ENCODE measurements around the gene HOXD9.

Gene HOXD9

GRCh38 chr2:176170602-176171305 lies 48.2 kb downstream of the HOXD9 start:
- no peak; the same call in 2 of the 3 replicates for ATAC-seq
- TF ChIP-seq ZFP3 (CRISPR knock-in tag; IDR thresholded peaks at IDR 0.05) (no peak), ESRRG (CRISPR knock-in tag; IDR thresholded peaks at IDR 0.05) (no peak), ZC3H10 (CRISPR knock-in tag; IDR thresholded peaks at IDR 0.05) (no peak), ZNF8 (CRISPR knock-in tag; IDR thresholded peaks at IDR 0.05) (no peak), SNAI2 (CRISPR knock-in tag; IDR thresholded peaks at IDR 0.05) (no peak), RARB (CRISPR knock-in tag; IDR thresholded peaks at IDR 0.05) (no peak), CSDC2 (CRISPR knock-in tag; IDR thresholded peaks at IDR 0.05) (no peak), ZNF565 (CRISPR knock-in tag; conservative IDR thresholded peaks at IDR 0.05; ENCODE audit: low read depth) (no peak), PPARA (CRISPR knock-in tag; IDR thresholded peaks at IDR 0.05; ENCODE audit: borderline replicate concordance) (no peak), ARNTL (CRISPR knock-in tag; IDR thresholded peaks at IDR 0.05; ENCODE audit: borderline replicate concordance, low read depth) (no peak), TSHZ2 (CRISPR knock-in tag; IDR thresholded peaks at IDR 0.05) (no peak), ISL1 (CRISPR knock-in tag; IDR thresholded peaks at IDR 0.05) (no peak), PATZ1 (CRISPR knock-in tag; IDR thresholded peaks at IDR 0.05; ENCODE audit: borderline replicate concordance) (no peak), TOX (CRISPR knock-in tag; IDR thresholded peaks at IDR 0.05; ENCODE audit: borderline replicate concordance) (no peak), BACH2 (CRISPR knock-in tag; IDR thresholded peaks at IDR 0.05; ENCODE audit: borderline replicate concordance) (no peak)
- TF ChIP-seq, protein P1, sequence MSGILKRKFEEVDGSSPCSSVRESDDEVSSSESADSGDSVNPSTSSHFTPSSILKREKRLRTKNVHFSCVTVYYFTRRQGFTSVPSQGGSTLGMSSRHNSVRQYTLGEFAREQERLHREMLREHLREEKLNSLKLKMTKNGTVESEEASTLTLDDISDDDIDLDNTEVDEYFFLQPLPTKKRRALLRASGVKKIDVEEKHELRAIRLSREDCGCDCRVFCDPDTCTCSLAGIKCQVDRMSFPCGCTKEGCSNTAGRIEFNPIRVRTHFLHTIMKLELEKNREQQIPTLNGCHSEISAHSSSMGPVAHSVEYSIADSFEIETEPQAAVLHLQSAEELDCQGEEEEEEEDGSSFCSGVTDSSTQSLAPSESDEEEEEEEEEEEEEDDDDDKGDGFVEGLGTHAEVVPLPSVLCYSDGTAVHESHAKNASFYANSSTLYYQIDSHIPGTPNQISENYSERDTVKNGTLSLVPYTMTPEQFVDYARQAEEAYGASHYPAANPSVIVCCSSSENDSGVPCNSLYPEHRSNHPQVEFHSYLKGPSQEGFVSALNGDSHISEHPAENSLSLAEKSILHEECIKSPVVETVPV (CRISPR knock-in tag; IDR thresholded peaks at IDR 0.05): no peak

DNA sequence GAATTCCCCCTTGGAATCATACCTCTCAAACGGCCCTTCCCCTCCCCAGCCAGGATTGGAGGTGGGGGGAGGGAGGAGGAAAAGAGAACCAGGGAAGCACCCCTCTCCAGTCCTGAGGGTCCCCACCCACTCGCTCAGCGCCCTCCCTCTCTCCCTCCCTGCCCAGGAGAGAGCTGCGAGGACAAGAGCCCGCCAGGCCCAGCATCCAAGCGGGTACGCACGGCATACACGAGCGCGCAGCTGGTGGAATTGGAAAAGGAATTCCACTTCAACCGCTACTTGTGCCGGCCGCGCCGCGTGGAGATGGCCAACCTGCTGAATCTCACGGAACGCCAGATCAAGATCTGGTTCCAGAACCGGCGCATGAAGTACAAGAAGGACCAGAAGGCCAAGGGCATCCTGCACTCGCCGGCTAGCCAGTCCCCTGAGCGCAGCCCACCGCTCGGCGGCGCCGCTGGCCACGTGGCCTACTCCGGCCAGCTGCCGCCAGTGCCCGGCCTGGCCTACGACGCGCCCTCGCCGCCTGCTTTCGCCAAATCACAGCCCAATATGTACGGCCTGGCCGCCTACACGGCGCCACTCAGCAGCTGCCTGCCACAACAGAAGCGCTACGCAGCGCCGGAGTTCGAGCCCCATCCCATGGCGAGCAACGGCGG lies 49.0 kb downstream of the HOXD9 start:
- ATAC-seq: no peak
- TF ChIP-seq, protein P1 (CRISPR knock-in tag; IDR thresholded peaks at IDR 0.05): no peak

GRCh38 chr2:176172007-176172894 lies 49.7 kb downstream of the HOXD9 start:
- ATAC-seq: no peak
- TF ChIP-seq, protein P2, sequence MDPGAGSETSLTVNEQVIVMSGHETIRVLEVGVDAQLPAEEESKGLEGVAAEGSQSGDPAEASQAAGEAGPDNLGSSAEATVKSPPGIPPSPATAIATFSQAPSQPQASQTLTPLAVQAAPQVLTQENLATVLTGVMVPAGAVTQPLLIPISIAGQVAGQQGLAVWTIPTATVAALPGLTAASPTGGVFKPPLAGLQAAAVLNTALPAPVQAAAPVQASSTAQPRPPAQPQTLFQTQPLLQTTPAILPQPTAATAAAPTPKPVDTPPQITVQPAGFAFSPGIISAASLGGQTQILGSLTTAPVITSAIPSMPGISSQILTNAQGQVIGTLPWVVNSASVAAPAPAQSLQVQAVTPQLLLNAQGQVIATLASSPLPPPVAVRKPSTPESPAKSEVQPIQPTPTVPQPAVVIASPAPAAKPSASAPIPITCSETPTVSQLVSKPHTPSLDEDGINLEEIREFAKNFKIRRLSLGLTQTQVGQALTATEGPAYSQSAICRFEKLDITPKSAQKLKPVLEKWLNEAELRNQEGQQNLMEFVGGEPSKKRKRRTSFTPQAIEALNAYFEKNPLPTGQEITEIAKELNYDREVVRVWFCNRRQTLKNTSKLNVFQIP (CRISPR knock-in tag; IDR thresholded peaks at IDR 0.05; ENCODE audit: borderline replicate concordance, low read depth): no peak
- TF ChIP-seq ESRRG (CRISPR knock-in tag; IDR thresholded peaks at IDR 0.05) (no peak), ZFP3 (CRISPR knock-in tag; IDR thresholded peaks at IDR 0.05) (no peak), ZNF565 (CRISPR knock-in tag; conservative IDR thresholded peaks at IDR 0.05; ENCODE audit: low read depth) (no peak), ISL1 (CRISPR knock-in tag; IDR thresholded peaks at IDR 0.05) (no peak), ARNTL (CRISPR knock-in tag; IDR thresholded peaks at IDR 0.05; ENCODE audit: borderline replicate concordance, low read depth) (no peak), ZNF8 (CRISPR knock-in tag; IDR thresholded peaks at IDR 0.05) (no peak), CSDC2 (CRISPR knock-in tag; IDR thresholded peaks at IDR 0.05) (no peak), ZFP30 (CRISPR knock-in tag; IDR thresholded peaks at IDR 0.05) (no peak), TSHZ2 (CRISPR knock-in tag; IDR thresholded peaks at IDR 0.05) (no peak), OSR1 (CRISPR knock-in tag; IDR thresholded peaks at IDR 0.05) (no peak), PPARA (CRISPR knock-in tag; IDR thresholded peaks at IDR 0.05; ENCODE audit: borderline replicate concordance) (no peak), ZC3H10 (CRISPR knock-in tag; IDR thresholded peaks at IDR 0.05) (no peak), ZNF70 (CRISPR knock-in tag; IDR thresholded peaks at IDR 0.05) (no peak), BACH2 (CRISPR knock-in tag; IDR thresholded peaks at IDR 0.05; ENCODE audit: borderline replicate concordance) (no peak)
